Fibroblast of lung (primary cell): ENCODE measurements around the gene FZR1. TPM values are rescaled to one million over a fixed set of nuclear protein-coding genes. Genes with fewer than 3 reads are reported as not detected.

Experiments used
- DNase-seq, 2 donors: peaks; one replicate each; pipeline versions ENCODE4 v3.0.0 to v3.0.0-alpha.2; 2010; ENCODE audit warnings: low read depth in 2 of 2
- H2AFZ ChIP-seq: 2 replicates; pipeline ENCODE4 v1.5.1; 2012; ENCODE audit warnings: low read length, control low read depth, inconsistent platforms
- H3K27ac ChIP-seq: 2 replicates; pipeline ENCODE4 v1.5.1; 2011; ENCODE audit warnings: low read length, control low read depth; ENCODE audit not compliant: insufficient read depth
- H3K27me3 ChIP-seq: 2 replicates; pipeline ENCODE4 v1.5.1; 2011; ENCODE audit warnings: mild to moderate bottlenecking, low read length; ENCODE audit not compliant: control insufficient read depth, insufficient read depth
- H3K36me3 ChIP-seq: 2 replicates; pipeline ENCODE4 v1.5.1; 2011; ENCODE audit warnings: low read length; ENCODE audit not compliant: control insufficient read depth, insufficient read depth
- H3K4me1 ChIP-seq: 2 replicates; pipeline ENCODE4 v1.5.1; 2011; ENCODE audit warnings: low read length; ENCODE audit not compliant: control insufficient read depth, insufficient read depth; ENCODE audit errors: extremely low read depth
- H3K4me2 ChIP-seq: 2 replicates; pipeline ENCODE4 v1.5.1; 2011; ENCODE audit warnings: low read length, control low read depth; ENCODE audit not compliant: insufficient read depth; ENCODE audit errors: extremely low read depth
- H3K4me3 ChIP-seq, 4 experiments: fragments of 200-600 bp in 1 of 4; sonication (generic) in 1 of 4; replicated peaks in 1 of 4; 2 replicates each; pipeline ENCODE4 v1.5.1; 2011 to 2016; ENCODE audit warnings: low read length in 4 of 4, low read depth in 3 of 4, mild to moderate bottlenecking in 3 of 4, control low read depth in 2 of 4, inconsistent platforms in 1 of 4, mixed read lengths in 1 of 4; ENCODE audit not compliant: insufficient read depth in 1 of 4; ENCODE audit errors: control extremely low read depth in 1 of 4
- H3K79me2 ChIP-seq: 2 replicates; pipeline ENCODE4 v1.5.1; 2012; ENCODE audit warnings: mild to moderate bottlenecking, low read length, inconsistent platforms; ENCODE audit not compliant: control insufficient read depth, insufficient read depth
- H3K9ac ChIP-seq: 2 replicates; pipeline ENCODE4 v1.5.1; 2011; ENCODE audit warnings: mild to moderate bottlenecking, low read length, control low read depth; ENCODE audit not compliant: insufficient read depth
- H3K9me3 ChIP-seq: 2 replicates; pipeline ENCODE4 v1.5.1; 2012; ENCODE audit warnings: low read depth, low read length; ENCODE audit not compliant: control insufficient read depth, insufficient read depth
- H4K20me1 ChIP-seq: 2 replicates; pipeline ENCODE4 v1.5.1; 2011; ENCODE audit warnings: low read length; ENCODE audit not compliant: control insufficient read depth, insufficient read depth; ENCODE audit errors: extremely low read depth
- CTCF ChIP-seq, 2 donors: IDR thresholded peaks in 1 of 2; conservative IDR thresholded peaks in 1 of 2; 1 replicate in 1 of 2; 2 replicates in 1 of 2; pipeline ENCODE4 v1.5.1; 2011 to 2012; ENCODE audit warnings: low read length in 2 of 2, control low read depth in 1 of 2, inconsistent platforms in 1 of 2, low read depth in 1 of 2, mild to moderate bottlenecking in 1 of 2
- EZH2 ChIP-seq: IDR thresholded peaks from 2 replicates; pipeline ENCODE4 v1.5.1; 2012; ENCODE audit warnings: low read length, control low read depth, mild to moderate bottlenecking; ENCODE audit errors: missing control alignments
- polyA plus RNA-seq, 2 donors: library from polyadenylated mRNA; depleted of rRNA in 1 of 2; stranded (reverse) in 1 of 2; unstranded in 1 of 2; fragments of >200 nt; gene quantifications; 2 replicates each; pipeline ENCODE4 v1.2.1, GENCODE V29; 2011 to 2012; ENCODE audit warnings: missing spikeins in 1 of 2
- total RNA-seq: library from RNA; depleted of rRNA; stranded (reverse); fragments of >200 nt; gene quantifications from 2 replicates; pipeline ENCODE4 v1.2.1, GENCODE V29; 2014

Gene FZR1
- total and polyA plus RNA-seq, 2 donors (not counting 1 experiment from before 2014, with no cell fraction given) = 15.0 to 38.0 TPM

GRCh38 chr19:3533563-3534216, 27.6 kb downstream of the FZR1 start:
- H3K9me3 ChIP-seq = no peaks in the 10 kb centered on the region
- H3K4me3 ChIP-seq = no peak overlapping the region
- no peaks in the 10 kb centered on the region for H3K79me2 ChIP-seq
- no peak overlapping the region for H2AFZ ChIP-seq
- no peak for DNase-seq
- H3K9ac ChIP-seq = no peak overlapping the region
- no peak overlapping the region for H3K4me2 ChIP-seq
- no peak overlapping the region for H3K27ac ChIP-seq
- H3K4me1 ChIP-seq = peaks cover under 1% of the 10 kb centered on the region
- no peaks in the 10 kb centered on the region for H3K27me3 ChIP-seq
- H4K20me1 ChIP-seq = no peaks in the 10 kb centered on the region
- TF ChIP-seq EZH2 = no peak
- H3K36me3 ChIP-seq = peaks cover 32% of the 10 kb centered on the region

- no peaks in the 10 kb centered on the region for H3K27me3 ChIP-seq
- TF ChIP-seq CTCF (conservative IDR thresholded peaks at IDR 0.05 in 1 of 2, IDR thresholded peaks at IDR 0.05 in 1 of 2; ENCODE audit: low read depth in 1 of 2, low read length in 2 of 2) = no peak
- no peak for TF ChIP-seq EZH2
- H3K9ac ChIP-seq = no peak overlapping the region
- H3K4me1 ChIP-seq = peaks cover 5% of the 10 kb centered on the region
- no peak overlapping the region for H3K27ac ChIP-seq
- no peaks in the 10 kb centered on the region for H3K79me2 ChIP-seq
- H3K4me2 ChIP-seq = no peak overlapping the region
- H3K36me3 ChIP-seq = peaks cover 38% of the 10 kb centered on the region
- H4K20me1 ChIP-seq = no peaks in the 10 kb centered on the region
- no peak for DNase-seq
- H3K9me3 ChIP-seq = no peaks in the 10 kb centered on the region
- H2AFZ ChIP-seq = no peak overlapping the region
- H3K4me3 ChIP-seq = no peak overlapping the region
Observed at GRCh38 chr19:3534375-3535234, 28.5 kb downstream of the FZR1 start.

- no peak overlapping the region for H3K4me2 ChIP-seq
- H3K36me3 ChIP-seq = peaks cover 38% of the 10 kb centered on the region
- no peak overlapping the region for H2AFZ ChIP-seq
- H3K4me3 ChIP-seq = no peak overlapping the region
- H3K9ac ChIP-seq = no peak overlapping the region
- no peak for DNase-seq
- TF ChIP-seq EZH2 (no peak), CTCF (conservative IDR thresholded peaks at IDR 0.05 in 1 of 2, IDR thresholded peaks at IDR 0.05 in 1 of 2; ENCODE audit: low read depth in 1 of 2, low read length in 2 of 2) (no peak)
- no peaks in the 10 kb centered on the region for H3K27me3 ChIP-seq
- no peak overlapping the region for H3K27ac ChIP-seq
- no peaks in the 10 kb centered on the region for H4K20me1 ChIP-seq
- H3K79me2 ChIP-seq = no peaks in the 10 kb centered on the region
- no peaks in the 10 kb centered on the region for H3K9me3 ChIP-seq
- peaks cover 5% of the 10 kb centered on the region for H3K4me1 ChIP-seq
Observed at GRCh38 chr19:3535235-3535535, 29.1 kb downstream of the FZR1 start.
